Measurements from ENCODE around the gene ROCK2. TPM values are rescaled to one million over a fixed set of nuclear protein-coding genes. Genes with fewer than 3 reads are reported as not detected.
A peak's percentile ranks its signal among the peaks of the same experiment; 100 is the strongest.

ROCK2 gene
- total RNA-seq, 1 experiment from 2014 or later, result 25.9 TPM

DNA sequence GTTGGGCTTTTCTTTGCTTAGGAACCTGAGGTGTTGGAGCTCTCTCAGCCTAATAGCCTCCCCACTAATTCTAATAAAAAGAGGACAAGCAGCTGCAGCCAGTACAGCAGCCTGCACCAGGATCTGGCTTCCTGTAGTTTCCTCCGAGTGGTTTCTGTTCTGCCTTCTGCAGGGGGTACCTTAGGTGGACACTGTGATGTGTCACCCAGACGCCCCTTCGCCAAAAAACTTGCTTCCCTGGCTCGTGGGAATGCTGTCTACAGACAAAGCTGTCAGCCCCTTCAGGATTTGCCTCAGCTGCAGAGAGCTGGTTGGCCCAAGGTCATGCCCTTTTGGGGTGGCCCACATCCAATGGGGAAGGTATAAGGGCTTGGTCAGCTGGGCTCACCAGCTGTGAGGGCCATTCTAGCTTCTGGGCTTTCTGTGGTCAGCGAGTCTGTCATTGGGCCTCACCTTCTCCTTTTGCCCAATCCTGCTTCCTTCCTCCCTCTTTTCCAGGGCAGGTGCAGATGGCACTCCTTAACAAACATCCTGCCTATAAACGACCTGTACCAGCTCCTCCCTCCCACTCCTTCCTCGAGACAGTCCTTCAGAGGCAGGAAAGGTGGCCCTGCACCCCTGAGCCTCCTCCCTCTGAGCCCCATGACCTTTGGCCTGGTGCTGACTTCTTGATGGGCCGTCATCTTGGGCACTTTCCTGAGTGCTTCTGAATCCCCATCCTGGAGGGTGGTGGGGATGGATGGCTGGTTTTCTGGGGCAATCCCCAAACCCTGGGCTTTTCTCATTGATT is 44.0 kb upstream of the ROCK2 start:
- ChIA-PET POLR2A (interaction anchor here (0.7 kb wide), 1 partner anchor 256 kb away, joined by 3 read pairs; a partner anchor contains a TSS), CTCF (interaction anchor here (2.5 kb wide), 2 partner anchors 13 to 256 kb away, joined by 9 to 12 read pairs; a partner anchor contains a TSS)
- peak; percentile 5; the same call in 1 of the 2 replicates for ATAC-seq

DNA sequence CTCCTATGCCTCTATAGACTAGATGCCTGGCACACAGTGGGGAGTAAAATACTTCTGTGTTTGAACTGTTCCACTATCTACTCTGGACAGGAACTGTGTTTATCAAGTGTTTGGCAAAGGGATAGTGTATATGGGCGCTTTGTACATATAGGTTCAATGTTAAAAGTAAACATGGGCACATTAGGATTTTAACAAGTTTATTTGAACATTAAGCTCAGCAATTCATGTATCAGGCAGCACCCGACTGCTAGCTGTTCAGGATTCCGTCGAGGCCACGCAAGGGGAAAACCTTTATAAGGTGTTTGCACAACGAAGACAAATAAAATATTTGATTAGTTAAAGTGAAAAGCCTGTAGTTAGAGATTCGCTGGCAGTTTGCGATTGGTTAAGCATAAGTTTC is 43.4 kb upstream of the ROCK2 start:
- no peak for DNase-seq (ENCODE audit: low spot score)
- ChIA-PET CTCF (interaction anchor here (0.5 to 1.2 kb wide), 2 partner anchors 64 to 153 kb away, joined by 3 read pairs; no protein-coding TSS in a partner anchor), POLR2A (interaction anchor here (0.6 kb wide), 1 partner anchor 13 kb away, joined by 5 read pairs; no protein-coding TSS in a partner anchor)
- H3K4me3 Mint-ChIP-seq, result no peak overlapping the region
- peaks cover 33% of the 10 kb centered on the region for H3K4me1 Mint-ChIP-seq
- no peaks in the 10 kb centered on the region for H3K27me3 Mint-ChIP-seq (ENCODE audit: low read depth)
- no peaks in the 10 kb centered on the region for H3K9me3 Mint-ChIP-seq
- H3K36me3 Mint-ChIP-seq, result no peaks in the 10 kb centered on the region
- H3K27ac Mint-ChIP-seq, result no peak overlapping the region
- ATAC-seq, result no peak
- TF ChIP-seq, protein P1, sequence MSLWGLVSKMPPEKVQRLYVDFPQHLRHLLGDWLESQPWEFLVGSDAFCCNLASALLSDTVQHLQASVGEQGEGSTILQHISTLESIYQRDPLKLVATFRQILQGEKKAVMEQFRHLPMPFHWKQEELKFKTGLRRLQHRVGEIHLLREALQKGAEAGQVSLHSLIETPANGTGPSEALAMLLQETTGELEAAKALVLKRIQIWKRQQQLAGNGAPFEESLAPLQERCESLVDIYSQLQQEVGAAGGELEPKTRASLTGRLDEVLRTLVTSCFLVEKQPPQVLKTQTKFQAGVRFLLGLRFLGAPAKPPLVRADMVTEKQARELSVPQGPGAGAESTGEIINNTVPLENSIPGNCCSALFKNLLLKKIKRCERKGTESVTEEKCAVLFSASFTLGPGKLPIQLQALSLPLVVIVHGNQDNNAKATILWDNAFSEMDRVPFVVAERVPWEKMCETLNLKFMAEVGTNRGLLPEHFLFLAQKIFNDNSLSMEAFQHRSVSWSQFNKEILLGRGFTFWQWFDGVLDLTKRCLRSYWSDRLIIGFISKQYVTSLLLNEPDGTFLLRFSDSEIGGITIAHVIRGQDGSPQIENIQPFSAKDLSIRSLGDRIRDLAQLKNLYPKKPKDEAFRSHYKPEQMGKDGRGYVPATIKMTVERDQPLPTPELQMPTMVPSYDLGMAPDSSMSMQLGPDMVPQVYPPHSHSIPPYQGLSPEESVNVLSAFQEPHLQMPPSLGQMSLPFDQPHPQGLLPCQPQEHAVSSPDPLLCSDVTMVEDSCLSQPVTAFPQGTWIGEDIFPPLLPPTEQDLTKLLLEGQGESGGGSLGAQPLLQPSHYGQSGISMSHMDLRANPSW (CRISPR knock-in tag; conservative IDR thresholded peaks at IDR 0.05; ENCODE audit: low read depth), result no peak
- TF ChIP-seq, protein P2, sequence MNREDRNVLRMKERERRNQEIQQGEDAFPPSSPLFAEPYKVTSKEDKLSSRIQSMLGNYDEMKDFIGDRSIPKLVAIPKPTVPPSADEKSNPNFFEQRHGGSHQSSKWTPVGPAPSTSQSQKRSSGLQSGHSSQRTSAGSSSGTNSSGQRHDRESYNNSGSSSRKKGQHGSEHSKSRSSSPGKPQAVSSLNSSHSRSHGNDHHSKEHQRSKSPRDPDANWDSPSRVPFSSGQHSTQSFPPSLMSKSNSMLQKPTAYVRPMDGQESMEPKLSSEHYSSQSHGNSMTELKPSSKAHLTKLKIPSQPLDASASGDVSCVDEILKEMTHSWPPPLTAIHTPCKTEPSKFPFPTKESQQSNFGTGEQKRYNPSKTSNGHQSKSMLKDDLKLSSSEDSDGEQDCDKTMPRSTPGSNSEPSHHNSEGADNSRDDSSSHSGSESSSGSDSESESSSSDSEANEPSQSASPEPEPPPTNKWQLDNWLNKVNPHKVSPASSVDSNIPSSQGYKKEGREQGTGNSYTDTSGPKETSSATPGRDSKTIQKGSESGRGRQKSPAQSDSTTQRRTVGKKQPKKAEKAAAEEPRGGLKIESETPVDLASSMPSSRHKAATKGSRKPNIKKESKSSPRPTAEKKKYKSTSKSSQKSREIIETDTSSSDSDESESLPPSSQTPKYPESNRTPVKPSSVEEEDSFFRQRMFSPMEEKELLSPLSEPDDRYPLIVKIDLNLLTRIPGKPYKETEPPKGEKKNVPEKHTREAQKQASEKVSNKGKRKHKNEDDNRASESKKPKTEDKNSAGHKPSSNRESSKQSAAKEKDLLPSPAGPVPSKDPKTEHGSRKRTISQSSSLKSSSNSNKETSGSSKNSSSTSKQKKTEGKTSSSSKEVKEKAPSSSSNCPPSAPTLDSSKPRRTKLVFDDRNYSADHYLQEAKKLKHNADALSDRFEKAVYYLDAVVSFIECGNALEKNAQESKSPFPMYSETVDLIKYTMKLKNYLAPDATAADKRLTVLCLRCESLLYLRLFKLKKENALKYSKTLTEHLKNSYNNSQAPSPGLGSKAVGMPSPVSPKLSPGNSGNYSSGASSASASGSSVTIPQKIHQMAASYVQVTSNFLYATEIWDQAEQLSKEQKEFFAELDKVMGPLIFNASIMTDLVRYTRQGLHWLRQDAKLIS (CRISPR knock-in tag; IDR thresholded peaks at IDR 0.05; ENCODE audit: borderline replicate concordance), result no peak
- TF ChIP-seq NR2C2 (CRISPR knock-in tag; IDR thresholded peaks at IDR 0.05), result no peak
- no peak for TF ChIP-seq ELF4 (CRISPR knock-in tag; IDR thresholded peaks at IDR 0.05; ENCODE audit: low read depth)
- TF ChIP-seq RELA (CRISPR knock-in tag; IDR thresholded peaks at IDR 0.05; ENCODE audit: borderline replicate concordance), result no peak

More for the DNA sequence above, 44.0 kb upstream of the ROCK2 start:
- peaks cover 36% of the 10 kb centered on the region for H3K4me1 Mint-ChIP-seq
- H3K9me3 Mint-ChIP-seq, result no peaks in the 10 kb centered on the region
- no peaks in the 10 kb centered on the region for H3K27me3 Mint-ChIP-seq (ENCODE audit: low read depth)
- H3K27ac Mint-ChIP-seq, result no peak overlapping the region
- TF ChIP-seq, protein P3, sequence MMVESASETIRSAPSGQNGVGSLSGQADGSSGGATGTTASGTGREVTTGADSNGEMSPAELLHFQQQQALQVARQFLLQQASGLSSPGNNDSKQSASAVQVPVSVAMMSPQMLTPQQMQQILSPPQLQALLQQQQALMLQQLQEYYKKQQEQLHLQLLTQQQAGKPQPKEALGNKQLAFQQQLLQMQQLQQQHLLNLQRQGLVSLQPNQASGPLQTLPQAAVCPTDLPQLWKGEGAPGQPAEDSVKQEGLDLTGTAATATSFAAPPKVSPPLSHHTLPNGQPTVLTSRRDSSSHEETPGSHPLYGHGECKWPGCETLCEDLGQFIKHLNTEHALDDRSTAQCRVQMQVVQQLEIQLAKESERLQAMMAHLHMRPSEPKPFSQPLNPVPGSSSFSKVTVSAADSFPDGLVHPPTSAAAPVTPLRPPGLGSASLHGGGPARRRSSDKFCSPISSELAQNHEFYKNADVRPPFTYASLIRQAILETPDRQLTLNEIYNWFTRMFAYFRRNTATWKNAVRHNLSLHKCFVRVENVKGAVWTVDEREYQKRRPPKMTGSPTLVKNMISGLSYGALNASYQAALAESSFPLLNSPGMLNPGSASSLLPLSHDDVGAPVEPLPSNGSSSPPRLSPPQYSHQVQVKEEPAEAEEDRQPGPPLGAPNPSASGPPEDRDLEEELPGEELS (CRISPR knock-in tag; IDR thresholded peaks at IDR 0.05), result no peak
- no peak for TF ChIP-seq RELA (CRISPR knock-in tag; IDR thresholded peaks at IDR 0.05; ENCODE audit: borderline replicate concordance)
- TF ChIP-seq ETV6 (CRISPR knock-in tag; IDR thresholded peaks at IDR 0.05), result no peak
- TF ChIP-seq, protein P4, sequence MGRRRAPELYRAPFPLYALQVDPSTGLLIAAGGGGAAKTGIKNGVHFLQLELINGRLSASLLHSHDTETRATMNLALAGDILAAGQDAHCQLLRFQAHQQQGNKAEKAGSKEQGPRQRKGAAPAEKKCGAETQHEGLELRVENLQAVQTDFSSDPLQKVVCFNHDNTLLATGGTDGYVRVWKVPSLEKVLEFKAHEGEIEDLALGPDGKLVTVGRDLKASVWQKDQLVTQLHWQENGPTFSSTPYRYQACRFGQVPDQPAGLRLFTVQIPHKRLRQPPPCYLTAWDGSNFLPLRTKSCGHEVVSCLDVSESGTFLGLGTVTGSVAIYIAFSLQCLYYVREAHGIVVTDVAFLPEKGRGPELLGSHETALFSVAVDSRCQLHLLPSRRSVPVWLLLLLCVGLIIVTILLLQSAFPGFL (CRISPR knock-in tag; IDR thresholded peaks at IDR 0.05; ENCODE audit: borderline replicate concordance), result no peak
- no peak for TF ChIP-seq NR2C2 (CRISPR knock-in tag; IDR thresholded peaks at IDR 0.05)
- TF ChIP-seq, protein P5, sequence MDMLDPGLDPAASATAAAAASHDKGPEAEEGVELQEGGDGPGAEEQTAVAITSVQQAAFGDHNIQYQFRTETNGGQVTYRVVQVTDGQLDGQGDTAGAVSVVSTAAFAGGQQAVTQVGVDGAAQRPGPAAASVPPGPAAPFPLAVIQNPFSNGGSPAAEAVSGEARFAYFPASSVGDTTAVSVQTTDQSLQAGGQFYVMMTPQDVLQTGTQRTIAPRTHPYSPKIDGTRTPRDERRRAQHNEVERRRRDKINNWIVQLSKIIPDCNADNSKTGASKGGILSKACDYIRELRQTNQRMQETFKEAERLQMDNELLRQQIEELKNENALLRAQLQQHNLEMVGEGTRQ (CRISPR knock-in tag; IDR thresholded peaks at IDR 0.05), result no peak
- TF ChIP-seq NR3C1 (CRISPR knock-in tag; conservative IDR thresholded peaks at IDR 0.05; ENCODE audit: low read depth), result no peak
- TF ChIP-seq SP1 (CRISPR knock-in tag; conservative IDR thresholded peaks at IDR 0.05), result no peak
- TF ChIP-seq HMGA2 (CRISPR knock-in tag; IDR thresholded peaks at IDR 0.05), result no peak
- no peak for TF ChIP-seq ZNF423 (CRISPR knock-in tag; IDR thresholded peaks at IDR 0.05)
- TF ChIP-seq JUN (CRISPR knock-in tag; IDR thresholded peaks at IDR 0.05), result no peak
- no peak for TF ChIP-seq ZNF232 (CRISPR knock-in tag; IDR thresholded peaks at IDR 0.05)
- TF ChIP-seq NFYB (CRISPR knock-in tag; conservative IDR thresholded peaks at IDR 0.05; ENCODE audit: low read depth), result no peak
- no peak for TF ChIP-seq MYBL2 (CRISPR knock-in tag; IDR thresholded peaks at IDR 0.05)
- TF ChIP-seq, protein P6, sequence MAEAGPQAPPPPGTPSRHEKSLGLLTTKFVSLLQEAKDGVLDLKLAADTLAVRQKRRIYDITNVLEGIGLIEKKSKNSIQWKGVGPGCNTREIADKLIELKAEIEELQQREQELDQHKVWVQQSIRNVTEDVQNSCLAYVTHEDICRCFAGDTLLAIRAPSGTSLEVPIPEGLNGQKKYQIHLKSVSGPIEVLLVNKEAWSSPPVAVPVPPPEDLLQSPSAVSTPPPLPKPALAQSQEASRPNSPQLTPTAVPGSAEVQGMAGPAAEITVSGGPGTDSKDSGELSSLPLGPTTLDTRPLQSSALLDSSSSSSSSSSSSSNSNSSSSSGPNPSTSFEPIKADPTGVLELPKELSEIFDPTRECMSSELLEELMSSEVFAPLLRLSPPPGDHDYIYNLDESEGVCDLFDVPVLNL (CRISPR knock-in tag; IDR thresholded peaks at IDR 0.05; ENCODE audit: borderline replicate concordance, low read depth), result no peak
- TF ChIP-seq, protein P7, sequence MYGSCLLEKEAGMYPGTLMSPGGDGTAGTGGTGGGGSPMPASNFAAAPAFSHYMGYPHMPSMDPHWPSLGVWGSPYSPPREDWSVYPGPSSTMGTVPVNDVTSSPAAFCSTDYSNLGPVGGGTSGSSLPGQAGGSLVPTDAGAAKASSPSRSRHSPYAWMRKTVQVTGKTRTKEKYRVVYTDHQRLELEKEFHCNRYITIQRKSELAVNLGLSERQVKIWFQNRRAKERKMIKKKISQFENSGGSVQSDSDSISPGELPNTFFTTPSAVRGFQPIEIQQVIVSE (CRISPR knock-in tag; IDR thresholded peaks at IDR 0.05; ENCODE audit: borderline replicate concordance), result no peak
- TF ChIP-seq ZNF416 (CRISPR knock-in tag; IDR thresholded peaks at IDR 0.05), result no peak
- no peaks in the 10 kb centered on the region for H3K36me3 Mint-ChIP-seq
- H3K4me3 Mint-ChIP-seq, result no peak overlapping the region
- no peak for DNase-seq (ENCODE audit: low spot score)

Data from WTC11 (cell line).